Measurements from ENCODE around the gene CACHD1. TPM values are rescaled to one million over a fixed set of nuclear protein-coding genes. Genes with fewer than 3 reads are reported as not detected.
"Not testable (repeated sequence)": the region's sequence is repeated elsewhere in the genome, so short reads cannot be mapped to it uniquely, and the experiment has no call there.

Gene CACHD1
- total RNA-seq, 1 donor from 2014 or later = 4.3 TPM

GRCh38 chr1:64508629-64509028 is 38.7 kb downstream of the CACHD1 start:
- Histone ChIP-seq H3K27me3 (no peaks in the 10 kb centered on the region), H3K27ac (no peak overlapping the region), H3K9me3 (no peaks in the 10 kb centered on the region), H3K36me3 (no peaks in the 10 kb centered on the region), H3K4me3 (no peak overlapping the region), H3K4me1 (peaks cover 4 to 13% of the 10 kb centered on the region in 2 donors)
- intact Hi-C loops (cut with DNase I) = no loop called here
- no peak for TF ChIP-seq CTCF (IDR thresholded peaks at IDR 0.05)
- no peak for DNase-seq (ENCODE audit: low spot score in 2 of 2)

- Histone ChIP-seq H3K9me3 (no peaks in the 10 kb centered on the region), H3K27me3 (no peaks in the 10 kb centered on the region), H3K4me3 (no peak overlapping the region), H3K4me1 (peaks cover 7 to 23% of the 10 kb centered on the region in 2 donors), H3K36me3 (no peaks in the 10 kb centered on the region), H3K27ac (no peak overlapping the region)
- TF ChIP-seq CTCF (IDR thresholded peaks at IDR 0.05) = no peak
- no peak for DNase-seq (ENCODE audit: low spot score in 2 of 2)
- intact Hi-C loops (cut with DNase I) = no loop called here
These were observed 41.1 kb downstream of the CACHD1 start for GRCh38 chr1:64511044-64511443.

GRCh38 chr1:64512206-64512605 is 42.3 kb downstream of the CACHD1 start:
- H3K27ac ChIP-seq; DNase-seq (ENCODE audit: low spot score in 2 of 2); H3K4me3 ChIP-seq; H3K27me3 ChIP-seq; H3K9me3 ChIP-seq; intact Hi-C loops (cut with DNase I); H3K36me3 ChIP-seq: not testable (repeated sequence)
- H3K4me1 ChIP-seq = peaks cover 7 to 25% of the 10 kb centered on the region in 2 donors

GRCh38 chr1:64513545-64513944 is 43.6 kb downstream of the CACHD1 start:
- H3K4me1 ChIP-seq = peaks cover 7 to 25% of the 10 kb centered on the region in 2 donors
- DNase-seq (ENCODE audit: low spot score in 2 of 2) = no peak

GRCh38 chr1:64514197-64514765 is 44.4 kb downstream of the CACHD1 start:
- Histone ChIP-seq H3K9me3 (no peaks in the 10 kb centered on the region), H3K4me1 (peaks cover 7 to 25% of the 10 kb centered on the region in 2 donors), H3K36me3 (no peaks in the 10 kb centered on the region), H3K4me3 (peak overlapping the region; percentile 22 to 39), H3K27me3 (no peaks in the 10 kb centered on the region), H3K27ac (peak overlapping the region; percentile 71 to 77)
- intact Hi-C loops (cut with DNase I) = no loop called here
- no peak for TF ChIP-seq CTCF (IDR thresholded peaks at IDR 0.05)
- DNase-seq (ENCODE audit: low spot score in 2 of 2) = no peak

More at GRCh38 chr1:64513545-64513944, 43.6 kb downstream of the CACHD1 start:
- Histone ChIP-seq H3K36me3 (no peaks in the 10 kb centered on the region), H3K4me3 (no peak overlapping the region), H3K27me3 (no peaks in the 10 kb centered on the region), H3K9me3 (no peaks in the 10 kb centered on the region), H3K27ac (peak overlapping the region; percentile 71 to 77)
- intact Hi-C loops (cut with DNase I) = no loop called here
- TF ChIP-seq CTCF (IDR thresholded peaks at IDR 0.05) = no peak

- H3K9me3 ChIP-seq = no peaks in the 10 kb centered on the region
- no peak overlapping the region for H3K4me3 ChIP-seq
- no peak for TF ChIP-seq CTCF (IDR thresholded peaks at IDR 0.05)
- DNase-seq (ENCODE audit: low spot score in 2 of 2) = peak in 1 of 2 donors; percentile 79
- H3K4me1 ChIP-seq = peaks cover 7 to 25% of the 10 kb centered on the region in 2 donors
- H3K27ac ChIP-seq = peak overlapping the region in 1 of 2 donors; percentile 77
- intact Hi-C loops (cut with DNase I) = no loop called here
- H3K27me3 ChIP-seq = no peaks in the 10 kb centered on the region
- no peaks in the 10 kb centered on the region for H3K36me3 ChIP-seq
These were observed 45.5 kb downstream of the CACHD1 start for GRCh38 chr1:64515427-64515826.

Data from ascending aorta (tissue), 2 donors.